ENCODE data around the gene NDUFS2.
"Not testable (repeated sequence)": the region's sequence is repeated elsewhere in the genome, so short reads cannot be mapped to it uniquely, and the experiment has no call there.

The NDUFS2 gene

GRCh38 chr1:161242313-161242712 lies 40.1 kb downstream of the NDUFS2 start:
- DNase-seq (ENCODE audit: low spot score) (no peak), FAIRE-seq (no peak)

GRCh38 chr1:161244888-161245287 lies 42.7 kb downstream of the NDUFS2 start:
- FAIRE-seq (no peak), DNase-seq (ENCODE audit: low spot score) (no peak)

- not testable (repeated sequence) for FAIRE-seq
These were observed 47.9 kb downstream of the NDUFS2 start for GRCh38 chr1:161250100-161250499.

DNA sequence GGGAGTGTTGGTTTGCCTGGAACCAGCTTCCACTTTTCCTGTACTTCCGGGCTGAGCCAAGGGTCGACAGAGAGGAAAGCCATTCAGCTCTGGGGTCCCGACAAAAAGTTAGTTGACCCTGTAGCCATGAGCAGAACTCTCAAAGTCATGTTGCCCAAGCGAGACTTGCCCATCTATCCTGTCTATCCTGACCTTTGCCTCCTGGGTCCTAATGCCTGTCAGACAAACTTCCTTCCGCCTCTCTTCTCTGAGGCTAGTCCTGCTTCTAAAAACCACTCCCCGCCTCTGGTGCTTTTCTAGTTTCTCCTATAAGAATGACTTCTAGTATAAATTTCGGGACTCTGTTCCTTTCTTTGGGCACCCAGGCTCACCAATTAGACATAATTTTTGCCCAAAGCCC lies 48.7 kb downstream of the NDUFS2 start:
- DNase-seq (ENCODE audit: low spot score) (no peak), FAIRE-seq (no peak)

More at GRCh38 chr1:161250100-161250499, 47.9 kb downstream of the NDUFS2 start:
- DNase-seq (ENCODE audit: low spot score): not testable (repeated sequence)

DNA sequence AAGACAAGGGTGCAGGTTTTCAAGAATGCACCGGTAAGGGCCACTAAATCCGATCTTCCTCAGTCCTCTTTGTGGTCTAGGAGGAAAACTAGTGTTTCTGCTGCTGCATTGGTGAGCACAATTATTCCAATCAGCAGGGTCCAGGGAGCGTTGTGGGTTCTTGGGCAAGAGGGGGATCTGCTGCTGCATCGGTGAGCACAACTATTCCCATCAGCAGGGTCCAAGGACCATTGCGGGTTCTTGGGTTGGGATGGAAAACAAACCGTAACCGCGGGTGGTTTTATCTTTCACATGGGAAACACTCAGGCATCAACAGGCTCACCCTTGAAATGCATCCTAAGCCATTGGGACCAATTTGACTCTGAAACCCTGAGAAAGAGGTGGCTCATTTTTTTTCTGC lies 49.4 kb downstream of the NDUFS2 start:
- no peak for DNase-seq (ENCODE audit: low spot score)
- no peak for FAIRE-seq

DNA sequence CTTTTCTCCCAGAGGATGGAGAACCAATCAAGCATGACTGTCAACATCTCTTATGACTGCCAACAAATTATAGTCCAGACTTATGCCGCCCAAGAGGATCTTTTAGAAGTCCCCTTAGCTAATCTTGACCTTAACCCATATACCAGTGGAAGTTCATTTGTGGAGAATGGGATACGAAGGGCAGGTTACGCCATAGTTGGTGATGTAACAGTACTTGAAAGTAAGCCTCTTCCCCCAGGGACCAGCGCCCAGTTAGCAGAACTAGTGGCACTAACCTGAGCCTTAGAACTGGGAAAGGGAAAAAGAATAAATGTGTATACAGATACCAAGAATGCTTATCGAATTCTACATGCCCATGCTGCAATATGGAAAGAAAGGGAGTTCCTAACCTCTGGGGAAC lies 53.1 kb downstream of the NDUFS2 start:
- FAIRE-seq; DNase-seq (ENCODE audit: low spot score): not testable (repeated sequence)

DNA sequence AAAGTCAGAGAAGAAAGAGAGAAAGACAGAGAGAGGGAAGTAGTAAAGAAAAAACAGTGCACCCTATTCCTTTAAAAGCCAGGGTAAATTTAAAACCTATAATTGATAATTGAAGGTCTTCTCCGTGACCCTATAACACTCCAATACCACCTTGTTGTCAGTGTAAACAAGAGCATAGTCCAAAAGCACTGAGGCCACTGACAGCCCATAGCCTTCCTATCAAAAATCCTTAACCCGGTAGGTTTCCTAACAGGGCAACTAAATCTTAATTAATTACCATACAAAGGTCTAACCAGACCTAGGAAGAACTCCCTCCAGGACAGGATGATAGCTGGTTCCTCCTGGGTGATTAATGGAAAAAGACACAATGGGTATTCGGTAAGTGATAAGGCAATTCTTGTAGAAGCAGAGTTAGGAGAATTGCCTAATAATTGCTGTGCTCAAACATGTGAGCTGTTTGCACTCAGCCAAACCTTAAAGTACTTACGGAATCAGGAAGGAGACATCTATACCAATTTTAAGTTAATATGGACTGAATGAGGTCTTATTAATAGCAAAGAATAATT lies 53.9 kb downstream of the NDUFS2 start:
- DNase-seq (ENCODE audit: low spot score); FAIRE-seq: not testable (repeated sequence)

DNA sequence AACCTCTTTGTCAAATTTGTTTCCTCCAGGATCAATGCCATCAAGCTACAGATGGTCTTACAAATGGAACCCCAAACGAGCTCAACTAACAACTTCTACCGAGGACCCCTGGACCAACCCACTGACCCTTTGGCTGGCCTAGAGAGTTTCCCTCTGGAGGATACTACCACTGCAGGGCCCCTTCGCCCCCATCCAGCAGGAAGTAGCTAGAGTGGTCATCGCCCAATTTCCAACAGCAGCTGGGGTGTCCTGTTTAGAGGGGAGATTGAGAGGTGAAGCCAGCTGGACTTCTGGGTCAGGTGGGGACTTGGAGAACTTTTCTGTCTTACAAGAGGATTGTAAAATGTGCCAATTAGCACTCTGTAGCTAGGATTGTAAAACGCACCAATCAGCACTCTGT lies 54.9 kb downstream of the NDUFS2 start:
- not testable (repeated sequence) for FAIRE-seq; DNase-seq (ENCODE audit: low spot score)

- FAIRE-seq (no peak), DNase-seq (ENCODE audit: low spot score) (no peak)
These were observed 56.5 kb downstream of the NDUFS2 start, which contains the start of gene PCP4L1 for GRCh38 chr1:161258439-161259344. PCP4L1 (plus strand) TSS chr1:161258745; CDS start chr1:161258975, 230 bp downstream.

DNA sequence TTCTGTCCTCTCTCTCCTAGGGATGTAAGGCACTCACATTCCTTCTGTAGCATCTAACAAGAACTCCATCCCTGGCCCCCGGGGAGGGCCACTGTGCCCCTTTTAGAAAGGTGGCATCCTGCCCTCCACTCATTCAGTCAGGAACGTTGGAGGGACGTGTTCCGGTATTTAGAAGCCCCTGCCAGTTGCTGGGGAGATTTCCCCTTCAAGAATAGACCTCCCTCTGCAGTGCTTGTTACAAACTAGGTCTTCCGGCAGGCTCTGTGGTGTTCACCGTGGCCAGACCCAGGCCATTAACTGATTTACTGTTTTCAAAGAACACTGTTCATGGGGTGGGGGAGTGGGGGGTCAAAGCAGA lies 57.2 kb downstream of the NDUFS2 start:
- FAIRE-seq: no peak

DNA sequence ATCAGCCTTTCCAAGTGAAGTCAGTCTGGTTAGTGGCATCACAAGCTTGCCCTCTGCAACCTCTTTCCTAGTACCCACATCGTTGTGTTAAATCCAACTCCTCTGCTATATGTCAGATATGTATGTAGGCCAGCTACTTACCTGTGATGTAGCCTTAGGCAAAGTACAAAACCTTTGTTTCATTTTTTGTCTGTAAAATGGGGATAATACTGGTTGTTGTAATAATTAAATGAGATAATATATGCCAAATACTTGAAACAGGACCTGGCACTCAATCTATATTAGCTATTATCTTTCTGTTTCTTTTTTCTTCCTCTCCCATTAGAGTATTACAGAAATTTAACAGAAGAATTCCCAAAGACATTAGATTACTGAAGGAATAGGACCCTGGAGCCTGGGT lies 57.6 kb downstream of the NDUFS2 start:
- no peak for DNase-seq (ENCODE audit: low spot score)
- FAIRE-seq: no peak

More for the DNA sequence above, 57.2 kb downstream of the NDUFS2 start:
- no peak for DNase-seq (ENCODE audit: low spot score)

DNA sequence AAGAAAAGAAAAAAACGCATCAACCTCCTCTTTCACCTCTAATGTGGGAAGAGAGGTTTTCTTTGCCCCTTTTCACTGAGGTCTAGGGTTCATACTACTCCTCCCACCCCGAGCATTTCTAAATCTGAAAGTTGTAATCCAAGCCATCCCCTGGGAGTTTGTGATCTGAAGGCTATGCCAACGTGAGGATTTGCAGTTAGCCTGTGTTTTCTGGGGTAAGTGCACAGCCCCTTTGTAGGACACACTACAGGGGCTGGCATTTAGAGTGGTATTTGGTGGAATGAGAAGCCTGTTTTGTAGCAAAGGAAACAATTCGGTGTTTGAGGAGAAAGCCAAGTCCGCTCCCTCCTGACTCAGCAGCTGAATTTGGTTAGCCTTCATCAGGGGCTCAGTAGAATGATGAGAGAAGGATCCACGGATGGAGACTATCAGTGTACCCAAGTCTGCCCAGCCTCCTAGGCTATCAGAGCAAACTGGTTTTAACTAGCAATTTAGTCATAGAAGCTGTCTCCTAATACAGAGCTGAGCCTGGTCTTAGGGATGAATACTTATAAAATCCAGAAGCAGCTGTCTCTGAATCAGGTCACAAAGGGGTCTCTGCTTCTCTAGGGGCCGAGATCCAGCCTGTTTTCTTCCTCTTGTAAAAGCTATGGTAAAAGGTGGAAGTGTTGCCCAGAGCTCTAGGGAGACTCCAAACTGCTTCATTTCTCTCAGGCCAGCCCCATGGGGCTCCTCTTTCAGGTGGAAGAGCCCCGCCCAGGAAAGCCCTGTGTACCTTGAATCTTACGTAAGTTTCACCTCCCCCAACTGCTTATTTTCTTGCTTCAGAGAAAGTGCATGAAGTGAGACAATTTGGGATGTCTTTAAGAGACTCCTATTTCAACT lies 58.5 kb downstream of the NDUFS2 start:
- no peak for FAIRE-seq
- DNase-seq (ENCODE audit: low spot score): no peak

DNA sequence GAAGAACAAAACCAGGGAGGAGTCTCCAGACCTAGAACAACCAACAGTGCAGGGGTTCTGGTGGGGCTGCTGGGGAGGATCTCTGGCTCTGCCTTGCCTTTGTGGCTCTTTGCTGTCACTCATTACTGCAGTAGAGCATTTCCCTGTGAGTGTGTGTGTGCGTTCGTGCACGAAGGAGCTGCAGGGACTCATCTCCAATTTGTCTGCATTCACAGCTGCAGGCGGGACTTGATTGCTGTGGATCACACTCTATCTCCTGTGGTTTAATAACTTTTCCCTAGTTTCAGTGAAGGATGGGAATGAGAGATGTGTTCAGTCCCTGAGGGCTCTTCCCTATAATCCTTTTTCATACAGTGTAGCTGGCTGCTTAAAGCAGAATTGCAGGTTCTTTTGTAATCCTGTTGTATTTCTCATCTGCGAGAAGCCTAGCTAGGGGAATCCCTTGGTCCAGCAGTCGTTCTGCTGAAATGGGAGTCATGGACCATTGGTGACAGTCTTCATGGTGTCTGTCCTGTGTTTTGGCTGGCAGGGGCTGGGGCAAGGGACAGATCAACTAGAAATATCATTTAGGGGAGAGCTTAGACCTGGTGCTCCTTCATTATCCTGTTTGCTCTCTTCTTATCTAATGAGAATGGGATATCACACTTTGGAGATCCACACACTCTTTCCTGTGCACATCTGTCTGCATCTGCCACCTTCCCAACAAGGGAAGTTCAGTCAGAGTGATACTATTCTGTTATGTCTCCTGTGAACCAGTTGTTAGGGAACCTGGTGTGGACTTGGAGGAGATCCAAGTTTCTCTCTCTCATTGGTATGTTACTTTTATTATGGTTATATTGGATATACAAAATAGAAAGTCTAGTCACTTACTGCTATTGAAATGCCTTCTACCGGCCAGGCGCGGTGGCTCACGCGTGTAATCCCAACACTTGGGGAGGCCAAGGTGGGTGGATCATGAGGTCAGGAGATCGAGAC lies 59.4 kb downstream of the NDUFS2 start:
- DNase-seq (ENCODE audit: low spot score): no peak
- FAIRE-seq: no peak

Measured in urothelium cell line (cell line).